Measurements from ENCODE around the gene ZNF592. TPM values are rescaled to one million over a fixed set of nuclear protein-coding genes. Genes with fewer than 3 reads are reported as not detected.

Gene ZNF592
- polyA plus RNA-seq, 1 donor (not counting 4 experiments of a cell fraction or from before 2014, with no cell fraction given): 4.1 TPM

- peak overlapping the region; percentile 81 for H3K27ac ChIP-seq (ENCODE audit: control insufficient read depth, insufficient read depth, low read length)
- no peak for TF ChIP-seq CTCF (optimal IDR thresholded peaks at IDR 0.05 in 1 of 3, IDR thresholded peaks at IDR 0.05 in 1 of 3, conservative IDR thresholded peaks at IDR 0.05 in 1 of 3; ENCODE audit: extremely low read depth in 1 of 3, insufficient read depth in 2 of 3, low read length in 3 of 3)
- TF ChIP-seq EZH2 (IDR thresholded peaks at IDR 0.05; ENCODE audit: low read length): no peak
- no peaks in the 10 kb centered on the region for H4K20me1 ChIP-seq (ENCODE audit: control insufficient read depth, extremely low read depth, insufficient read depth, low read length)
- no peaks in the 10 kb centered on the region for H3K9me3 ChIP-seq (ENCODE audit: control insufficient read depth, low read depth, low read length)
- peak overlapping the region; percentile 96 to 100 (median 96) for H3K4me3 ChIP-seq (ENCODE audit: control insufficient read depth in 2 of 3, extremely low read depth in 1 of 3, insufficient read depth in 2 of 3, low read depth in 1 of 3, low read length in 3 of 3)
- peak overlapping the region; percentile 91 for H3K4me2 ChIP-seq (ENCODE audit: control insufficient read depth, extremely low read depth, insufficient read depth, low read depth, low read length)
- DNase-seq (ENCODE audit: low read depth, low spot score): no peak
- no peaks in the 10 kb centered on the region for H3K27me3 ChIP-seq (ENCODE audit: control insufficient read depth, extremely low read depth, insufficient read depth, low read length)
- H2AFZ ChIP-seq (ENCODE audit: control insufficient read depth, low read length): no peak overlapping the region
- H3K36me3 ChIP-seq (ENCODE audit: control insufficient read depth in 2 of 2, extremely low read depth in 1 of 2, insufficient read depth in 2 of 2, low read length in 2 of 2): peaks cover 0 to 3% of the 10 kb centered on the region in 2 experiments
- peaks cover 59% of the 10 kb centered on the region for H3K79me2 ChIP-seq (ENCODE audit: control insufficient read depth, insufficient read depth, low read length)
- dilution Hi-C loops (cut with MboI; ENCODE audit: extremely low pct_ligation_motif_present, low sequenced_read_pairs): no loop called here
- no peak for FAIRE-seq
- peaks cover 11% of the 10 kb centered on the region for H3K4me1 ChIP-seq (ENCODE audit: control insufficient read depth, extremely low read depth, insufficient read depth, low read length)
- peak overlapping the region; percentile 94 for H3K9ac ChIP-seq (ENCODE audit: control insufficient read depth, extremely low read depth, insufficient read depth, low read length)
- H3K9me1 ChIP-seq (ENCODE audit: control insufficient read depth, extremely low read depth, insufficient read depth, low read length): no peaks in the 10 kb centered on the region
Measured at GRCh38 chr15:84714821-84715220, 33.6 kb upstream of the ZNF592 start.

- Histone ChIP-seq H3K9ac (ENCODE audit: control insufficient read depth, extremely low read depth, insufficient read depth, low read length) (peak overlapping the region; percentile 94), H3K4me2 (ENCODE audit: control insufficient read depth, extremely low read depth, insufficient read depth, low read depth, low read length) (peak overlapping the region; percentile 91), H3K79me2 (ENCODE audit: control insufficient read depth, insufficient read depth, low read length) (peaks cover 53% of the 10 kb centered on the region), H2AFZ (ENCODE audit: control insufficient read depth, low read length) (peak overlapping the region; percentile 98), H3K27me3 (ENCODE audit: control insufficient read depth, extremely low read depth, insufficient read depth, low read length) (no peaks in the 10 kb centered on the region), H3K9me3 (ENCODE audit: control insufficient read depth, low read depth, low read length) (no peaks in the 10 kb centered on the region), H3K4me1 (ENCODE audit: control insufficient read depth, extremely low read depth, insufficient read depth, low read length) (peaks cover 11% of the 10 kb centered on the region), H4K20me1 (ENCODE audit: control insufficient read depth, extremely low read depth, insufficient read depth, low read length) (no peaks in the 10 kb centered on the region), H3K27ac (ENCODE audit: control insufficient read depth, insufficient read depth, low read length) (peak overlapping the region; percentile 81), H3K9me1 (ENCODE audit: control insufficient read depth, extremely low read depth, insufficient read depth, low read length) (no peaks in the 10 kb centered on the region), H3K4me3 (ENCODE audit: control insufficient read depth in 2 of 3, extremely low read depth in 1 of 3, insufficient read depth in 2 of 3, low read depth in 1 of 3, low read length in 3 of 3) (peak overlapping the region; percentile 96 to 100 (median 96)), H3K36me3 (ENCODE audit: control insufficient read depth in 2 of 2, extremely low read depth in 1 of 2, insufficient read depth in 2 of 2, low read length in 2 of 2) (peaks cover 0 to 3% of the 10 kb centered on the region in 2 experiments)
- DNase-seq (ENCODE audit: low read depth, low spot score): no peak
- dilution Hi-C loops (cut with MboI; ENCODE audit: extremely low pct_ligation_motif_present, low sequenced_read_pairs): no loop called here
- TF ChIP-seq CTCF (optimal IDR thresholded peaks at IDR 0.05 in 1 of 3, IDR thresholded peaks at IDR 0.05 in 1 of 3, conservative IDR thresholded peaks at IDR 0.05 in 1 of 3; ENCODE audit: extremely low read depth in 1 of 3, insufficient read depth in 2 of 3, low read length in 3 of 3) (no peak), EZH2 (IDR thresholded peaks at IDR 0.05; ENCODE audit: low read length) (no peak)
- FAIRE-seq: no peak
Measured at GRCh38 chr15:84715441-84716035, 32.9 kb upstream of the ZNF592 start.

All from keratinocyte (primary cell).